Parietal lobe (tissue), 2 donors: ENCODE data around the gene AEBP2. TPM values are rescaled to one million over a fixed set of nuclear protein-coding genes. Genes with fewer than 3 reads are reported as not detected.

Source experiments
- small RNA-seq: library from RNA; depleted of rRNA; stranded (forward); fragments of <200 nt; gene quantifications from one replicate; pipeline ENCODE3, GENCODE V24; 2014; ENCODE audit warnings: low replicate concordance
- total RNA-seq: library from RNA; depleted of rRNA; stranded (reverse); fragments of >200 nt; gene quantifications from one replicate; pipeline ENCODE4 v1.2.3, GENCODE V29; 2014

Gene AEBP2, protein sequence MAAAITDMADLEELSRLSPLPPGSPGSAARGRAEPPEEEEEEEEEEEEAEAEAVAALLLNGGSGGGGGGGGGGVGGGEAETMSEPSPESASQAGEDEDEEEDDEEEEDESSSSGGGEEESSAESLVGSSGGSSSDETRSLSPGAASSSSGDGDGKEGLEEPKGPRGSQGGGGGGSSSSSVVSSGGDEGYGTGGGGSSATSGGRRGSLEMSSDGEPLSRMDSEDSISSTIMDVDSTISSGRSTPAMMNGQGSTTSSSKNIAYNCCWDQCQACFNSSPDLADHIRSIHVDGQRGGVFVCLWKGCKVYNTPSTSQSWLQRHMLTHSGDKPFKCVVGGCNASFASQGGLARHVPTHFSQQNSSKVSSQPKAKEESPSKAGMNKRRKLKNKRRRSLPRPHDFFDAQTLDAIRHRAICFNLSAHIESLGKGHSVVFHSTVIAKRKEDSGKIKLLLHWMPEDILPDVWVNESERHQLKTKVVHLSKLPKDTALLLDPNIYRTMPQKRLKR
- 43.2 TPM for total RNA-seq

DNA sequence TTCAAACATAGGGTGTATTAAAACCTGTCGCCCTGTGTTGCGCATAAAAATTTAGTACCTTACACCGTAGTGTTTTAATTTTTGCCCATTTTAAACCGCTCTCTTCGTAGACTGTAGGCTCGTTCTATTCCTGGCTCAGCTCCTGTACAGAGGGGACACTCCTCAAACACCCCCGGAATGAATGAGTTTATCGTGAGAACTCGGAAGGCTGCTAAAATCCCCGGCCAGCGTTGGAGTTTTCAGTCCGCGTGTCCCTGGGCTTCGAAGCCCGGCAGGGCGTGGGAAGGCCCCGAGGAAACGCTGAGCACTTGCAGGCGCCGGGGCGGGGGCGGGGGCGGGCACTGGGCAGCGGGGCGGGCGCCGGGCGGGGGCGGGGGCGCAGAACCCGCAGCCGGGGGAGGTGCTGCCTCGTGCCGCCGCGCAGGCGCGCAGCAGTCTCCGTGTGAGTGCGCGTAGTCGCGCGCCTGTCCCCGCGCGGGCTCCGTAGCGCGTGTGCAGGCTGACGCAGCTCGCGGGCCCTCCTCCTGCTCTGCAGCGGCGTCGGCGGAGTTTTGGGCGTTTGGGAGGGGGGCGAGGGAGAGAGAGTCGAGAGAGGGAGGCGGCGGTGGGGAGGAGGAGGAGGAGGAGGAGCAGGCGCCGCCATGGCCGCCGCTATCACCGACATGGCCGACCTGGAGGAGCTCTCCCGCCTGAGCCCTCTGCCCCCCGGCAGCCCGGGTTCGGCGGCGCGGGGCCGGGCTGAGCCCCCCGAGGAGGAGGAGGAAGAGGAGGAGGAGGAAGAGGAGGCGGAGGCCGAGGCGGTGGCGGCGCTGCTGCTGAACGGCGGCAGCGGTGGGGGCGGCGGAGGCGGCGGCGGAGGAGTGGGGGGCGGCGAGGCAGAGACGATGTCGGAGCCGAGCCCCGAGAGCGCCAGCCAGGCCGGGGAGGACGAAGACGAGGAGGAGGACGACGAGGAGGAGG lies at the start of gene AEBP2:
Gene AEBP2 (plus strand): TSS at position 434 of the 960 bp plus-strand sequence. CDS start 208 bp downstream, at position 642.

Small RNAs within 50 kb of the gene (small RNA-seq; reads per million reads assigned to genes)
- gene AC091805.2 = not detected
- gene RNU6-254P = not detected
